Embryonic facial prominence (tissue), 1 donor: Measurements from ENCODE around the gene BRICD5.

Source experiments
- DNase-seq: peaks from one replicate; pipeline ENCODE4 v3.0.0-alpha.2; 2016; ENCODE audit errors: extremely low spot score

BRICD5 gene

GRCh38 chr16:2163211-2163881 lies 47.3 kb downstream of the BRICD5 start:
- DNase-seq, result no peak

DNA sequence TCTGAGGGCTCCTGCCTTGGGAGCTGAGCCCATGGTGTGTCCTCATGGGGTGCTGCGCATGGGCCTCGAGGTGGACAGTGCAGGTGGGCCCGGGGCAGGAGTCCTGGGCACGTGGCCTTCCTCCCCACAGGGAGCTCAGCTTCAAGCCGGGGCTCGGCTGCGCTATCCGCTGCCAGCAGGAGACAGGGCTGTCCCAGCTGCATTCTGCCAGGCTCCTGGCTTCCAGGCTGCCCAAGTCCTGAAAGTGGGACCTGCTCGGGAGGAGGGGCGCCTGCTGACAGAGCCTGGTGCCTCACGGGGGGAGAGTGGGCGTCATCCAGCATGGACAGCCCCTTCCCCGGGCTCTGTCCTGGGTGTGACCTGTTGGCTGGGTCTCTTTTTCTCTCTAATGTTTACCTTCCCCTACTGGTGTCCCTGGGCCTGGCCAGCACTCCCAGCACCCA lies 48.0 kb downstream of the BRICD5 start:
- no peak for DNase-seq

DNA sequence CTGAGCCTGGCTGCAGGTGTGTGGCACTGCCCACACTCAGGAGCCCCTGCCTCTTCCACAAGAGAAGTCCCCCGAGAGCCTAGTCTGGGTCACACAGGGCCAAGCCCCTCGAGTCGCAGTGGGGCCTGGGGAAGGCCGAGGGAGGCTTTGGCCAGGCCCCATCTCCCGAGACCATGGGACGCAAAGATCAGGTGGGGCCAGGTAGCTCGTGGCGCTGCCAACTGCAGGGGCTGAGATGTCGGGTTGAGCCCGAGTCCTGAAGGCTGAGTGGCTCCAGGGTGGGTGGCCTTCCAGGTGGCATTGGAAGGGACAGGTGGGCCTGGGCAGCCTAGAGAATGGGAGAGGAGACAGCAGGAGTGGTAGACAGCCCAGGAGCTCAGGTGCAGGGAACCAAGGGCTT lies 48.8 kb downstream of the BRICD5 start:
- DNase-seq, result no peak

GRCh38 chr16:2160915-2161551 lies 49.6 kb downstream of the BRICD5 start:
- DNase-seq, result no peak
